Measurements from ENCODE around the gene LY6G5B.
"Not testable (repeated sequence)": the region's sequence is repeated elsewhere in the genome, so short reads cannot be mapped to it uniquely, and the experiment has no call there.

LY6G5B gene

DNA sequence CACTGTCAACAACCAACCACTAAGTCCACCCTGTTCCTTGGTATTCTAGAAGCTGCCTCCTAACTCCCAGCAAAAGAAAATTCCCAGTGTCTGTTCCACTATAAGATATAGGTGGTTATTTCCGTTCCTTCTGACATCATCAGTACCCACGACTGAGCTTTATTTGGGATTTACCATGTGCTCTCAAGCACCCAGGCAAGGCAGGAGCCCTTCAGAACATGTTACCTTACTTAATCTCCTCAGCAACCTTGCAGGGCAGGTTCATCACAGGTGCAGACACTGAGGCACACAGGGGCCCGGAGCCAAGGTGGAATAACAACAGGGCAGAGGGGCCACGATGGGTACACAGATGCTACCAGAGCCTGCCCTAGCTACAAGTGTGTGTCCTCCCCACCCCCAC lies 22.6 kb downstream of the LY6G5B start:
- DNase-seq: no peak

DNA sequence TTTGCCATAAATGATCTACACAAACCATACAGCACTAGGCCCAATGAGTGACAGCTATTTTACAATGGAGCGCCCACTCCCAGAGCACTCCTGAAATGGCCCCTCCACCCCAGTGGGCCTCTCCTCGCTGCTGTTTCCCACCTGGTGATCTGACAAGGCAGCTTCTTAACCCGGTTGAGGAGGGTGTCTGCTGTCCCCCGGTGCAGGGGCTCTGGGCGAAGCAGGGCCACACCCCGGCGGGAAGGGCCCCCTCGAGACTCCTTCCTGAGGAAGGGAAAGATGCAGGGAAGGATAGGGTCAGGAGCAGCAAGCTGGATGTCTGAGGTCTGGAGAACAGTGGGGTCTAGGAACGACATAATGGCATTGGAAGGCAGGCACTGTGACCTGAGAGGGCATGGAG lies 23.1 kb downstream of the LY6G5B start:
- DNase-seq: no peak

DNA sequence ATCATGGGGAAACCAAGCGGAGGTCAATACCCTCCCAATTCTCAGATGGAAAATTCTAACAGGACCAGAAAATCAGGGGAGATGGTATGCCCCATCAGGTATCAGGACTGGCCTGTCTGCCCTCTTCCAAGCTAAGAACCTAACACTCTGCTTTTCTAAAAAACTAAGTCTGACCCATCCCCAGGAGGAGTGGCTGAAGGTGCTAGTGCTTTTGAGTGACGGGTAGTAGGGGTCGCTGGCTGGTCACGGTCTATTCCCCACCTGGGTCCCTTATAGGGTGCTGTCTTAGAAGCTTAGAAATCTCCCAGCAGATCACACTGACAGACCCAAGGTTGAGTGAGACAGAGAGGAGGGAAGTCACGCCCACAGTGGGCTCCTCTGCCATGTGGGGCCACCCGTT lies 23.8 kb downstream of the LY6G5B start:
- DNase-seq: no peak

DNA sequence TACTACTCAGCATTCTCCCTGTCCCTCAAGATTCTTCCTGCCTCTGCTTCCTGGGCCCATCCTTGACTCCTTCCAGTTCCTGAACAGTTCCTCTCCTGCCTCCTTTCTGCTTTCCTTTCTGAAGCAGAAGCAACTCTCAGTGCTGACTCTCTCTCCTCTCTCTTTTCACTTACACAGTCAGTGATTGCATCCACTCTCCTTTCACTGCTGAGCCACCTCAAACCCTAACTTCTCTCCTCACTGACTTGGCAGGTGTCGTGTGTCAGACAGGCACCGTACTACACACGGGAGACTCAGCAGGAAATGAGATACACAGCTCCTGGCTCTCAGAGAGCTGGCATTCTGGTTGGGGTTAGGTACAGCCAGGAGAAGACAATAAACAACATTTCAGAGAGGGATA lies 27.8 kb downstream of the LY6G5B start:
- no peak for DNase-seq

DNA sequence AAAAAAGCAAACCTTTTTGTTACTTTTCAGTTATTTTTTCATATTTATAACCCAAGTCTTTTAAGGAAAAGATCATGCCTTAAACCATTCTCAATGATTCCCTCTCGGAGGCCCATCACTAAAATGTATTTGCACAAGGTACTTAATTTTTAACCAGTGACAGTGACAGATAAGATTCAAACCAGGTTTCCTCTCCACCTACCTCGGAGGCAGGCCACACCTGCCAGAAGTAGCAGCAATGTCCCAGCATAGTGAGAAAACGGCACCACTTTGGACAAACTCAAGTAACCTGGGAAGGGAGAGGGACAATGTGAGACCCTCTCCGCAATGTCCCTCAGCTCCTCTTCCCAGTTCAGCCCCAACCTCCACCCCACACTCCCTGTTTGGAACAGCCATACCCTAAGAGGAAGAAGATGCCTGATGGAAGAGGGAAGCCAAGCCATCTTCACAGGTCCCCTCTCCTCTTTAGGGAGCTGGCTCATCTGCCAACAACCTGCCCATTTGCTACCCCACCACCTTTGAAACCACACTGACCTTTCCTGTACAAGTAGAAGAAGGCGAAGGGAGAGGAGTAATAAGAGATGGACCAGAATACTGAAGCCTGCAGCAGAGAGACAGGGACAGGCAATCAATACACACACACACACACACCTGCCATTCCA lies 31.1 kb downstream of the LY6G5B start:
- DNase-seq: no peak

DNA sequence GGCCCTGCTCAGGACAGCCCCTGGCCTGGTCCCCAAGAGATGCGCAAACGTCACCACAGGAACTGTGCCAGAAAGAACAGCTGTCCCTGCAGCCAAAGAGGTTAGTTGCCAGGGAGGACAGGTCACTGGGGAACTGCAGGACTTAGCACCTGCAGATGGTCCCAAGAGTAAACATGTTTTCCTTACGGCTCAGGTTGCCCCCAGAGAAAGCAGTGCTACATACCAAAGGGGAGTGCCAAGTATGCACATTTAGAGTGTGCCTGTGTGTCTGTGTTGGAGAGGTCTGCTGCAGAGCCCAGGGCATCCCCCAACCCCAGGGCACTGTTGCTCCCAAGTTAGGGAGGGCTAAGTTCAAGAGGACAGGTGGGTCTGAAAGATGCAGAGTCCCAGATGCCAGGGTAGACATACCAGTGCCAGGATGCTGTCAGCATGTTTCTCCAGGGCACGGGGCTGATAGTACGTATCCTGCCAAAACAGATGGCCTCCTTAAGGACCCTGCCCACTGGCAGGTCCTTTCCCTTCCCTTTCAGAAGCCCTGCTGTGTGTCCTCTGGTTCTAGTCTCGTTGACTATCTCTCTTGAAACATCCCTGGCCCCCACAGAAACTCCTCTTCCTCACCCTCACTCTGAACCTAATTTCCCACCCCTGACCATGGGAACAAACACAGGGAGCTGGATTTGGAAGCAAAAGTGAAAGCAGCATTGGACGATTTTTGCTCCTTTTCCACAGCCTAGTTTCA lies 32.1 kb downstream of the LY6G5B start:
- DNase-seq: no peak

DNA sequence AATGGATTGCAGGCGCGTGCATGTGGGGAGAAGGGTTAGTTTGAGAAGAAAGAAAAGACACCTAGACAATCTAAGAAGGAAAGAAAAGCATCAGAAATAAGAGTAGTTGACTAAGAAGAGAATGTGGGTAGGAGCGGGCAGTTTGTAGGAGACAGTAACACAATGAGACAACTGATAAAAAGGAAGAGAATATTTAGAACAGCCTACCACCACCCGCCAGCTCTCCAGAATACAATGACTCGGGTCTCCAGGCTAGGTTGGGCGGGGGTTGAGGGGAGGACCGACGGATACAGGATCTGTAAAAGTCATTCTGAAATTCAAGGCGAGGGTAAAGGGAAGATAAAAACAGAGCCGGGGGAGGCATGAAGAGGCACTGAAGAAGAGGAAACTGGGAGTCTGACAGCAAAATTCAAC lies 32.6 kb downstream of the LY6G5B start:
- DNase-seq: no peak

DNA sequence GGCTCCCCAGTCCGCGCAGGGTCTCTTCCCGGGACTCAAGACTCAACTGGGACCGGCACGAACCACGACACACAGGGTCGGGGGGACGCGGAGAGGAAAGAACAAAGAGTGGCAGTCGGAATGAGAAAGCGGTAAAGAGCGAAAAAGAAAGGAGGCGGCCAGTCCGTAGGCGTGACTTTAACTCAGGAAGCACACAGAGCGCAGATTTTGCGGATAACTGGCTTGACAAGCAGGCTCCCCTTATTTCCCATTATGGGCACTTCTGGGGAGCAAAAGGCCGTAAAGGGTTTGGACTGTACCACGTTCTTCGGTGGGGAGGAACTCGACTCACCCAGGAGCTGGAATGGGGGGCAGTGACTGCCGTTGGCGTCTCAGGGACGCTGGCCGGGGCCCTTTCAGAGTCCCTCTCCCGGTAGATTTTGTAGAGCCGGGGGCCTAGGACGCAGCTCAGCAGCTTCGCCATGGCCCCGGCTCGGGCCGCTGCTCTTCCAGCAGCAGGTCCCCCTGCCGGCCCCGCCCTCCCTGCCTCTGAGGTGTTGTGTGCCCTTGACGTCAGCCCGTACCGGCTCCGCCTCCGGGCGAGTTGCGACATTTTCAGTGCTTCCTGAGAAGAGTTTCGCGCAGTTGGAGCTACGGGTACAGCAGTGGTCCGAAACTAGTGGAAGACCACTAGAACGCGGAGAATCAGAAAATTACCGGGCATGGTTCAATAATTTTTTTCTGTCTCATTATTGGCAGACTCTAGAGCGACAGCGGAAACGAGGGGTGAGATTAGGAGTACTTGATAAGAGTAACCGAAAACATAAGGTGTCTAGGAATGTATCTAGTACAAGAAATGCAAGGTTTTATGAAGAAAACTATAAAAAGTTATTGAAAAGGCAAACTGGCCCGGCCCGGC lies 33.3 kb downstream of the LY6G5B start, which contains the start of gene ABHD16A:
Gene ABHD16A, minus strand, starts transcription at position 506 of the 898 bp plus-strand sequence. Its CDS starts 43 bp downstream, at position 463.
- peak; percentile 98 for DNase-seq

DNA sequence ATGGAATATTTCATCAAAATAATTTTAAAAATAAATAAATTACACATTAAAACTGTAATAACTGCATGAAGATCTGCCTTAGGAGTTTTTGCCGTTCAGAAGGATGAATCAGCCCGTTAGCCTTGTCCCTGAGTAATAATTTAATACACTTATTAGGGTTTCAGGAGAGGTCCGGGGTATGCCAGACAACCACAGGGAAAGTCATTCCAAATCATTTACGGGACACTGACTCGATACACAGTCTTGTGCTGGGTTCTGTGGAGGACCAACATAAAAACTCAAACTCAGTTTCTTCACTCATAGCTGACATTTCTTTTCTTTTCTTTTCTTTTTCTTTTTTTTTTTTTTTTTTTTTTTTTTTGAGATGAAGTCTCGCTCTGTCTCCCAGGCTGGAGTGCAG lies 36.2 kb downstream of the LY6G5B start:
- no peak for DNase-seq

DNA sequence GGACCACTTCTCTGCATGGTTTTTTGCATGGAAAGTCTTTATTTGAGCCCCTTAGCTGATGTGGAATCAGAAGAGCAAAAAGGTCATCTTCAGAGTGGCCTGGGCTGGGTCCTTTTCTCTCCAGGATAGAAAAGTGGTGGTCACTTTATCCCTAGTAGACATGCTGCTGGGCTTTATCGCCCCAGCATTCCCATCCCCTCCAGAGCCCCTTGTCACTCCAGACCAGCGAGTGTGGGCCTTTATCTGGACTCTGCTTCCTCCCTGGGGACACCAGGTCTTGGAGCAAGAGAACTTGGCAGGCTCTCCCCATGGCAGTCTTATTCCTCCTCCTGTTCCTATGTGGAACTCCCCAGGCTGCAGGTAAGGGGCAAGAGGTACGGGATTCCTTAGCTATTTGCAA lies 36.8 kb downstream of the LY6G5B start, which contains the start of gene LY6G6F:
Gene LY6G6F, plus strand, starts transcription at position 268 of the 400 bp plus-strand sequence. Its CDS starts 41 bp downstream, at position 309.
- no peak for DNase-seq

DNA sequence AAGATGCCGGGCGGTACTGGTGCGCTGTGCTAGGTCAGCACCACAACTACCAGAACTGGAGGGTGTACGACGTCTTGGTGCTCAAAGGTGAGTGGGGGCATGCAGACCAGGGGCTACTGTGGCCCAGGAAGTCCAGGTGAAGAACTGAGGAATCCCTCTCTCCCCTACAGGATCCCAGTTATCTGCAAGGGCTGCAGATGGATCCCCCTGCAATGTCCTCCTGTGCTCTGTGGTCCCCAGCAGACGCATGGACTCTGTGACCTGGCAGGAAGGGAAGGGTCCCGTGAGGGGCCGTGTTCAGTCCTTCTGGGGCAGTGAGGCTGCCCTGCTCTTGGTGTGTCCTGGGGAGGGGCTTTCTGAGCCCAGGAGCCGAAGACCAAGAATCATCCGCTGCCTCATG lies 37.9 kb downstream of the LY6G5B start:
- DNase-seq: no peak

DNA sequence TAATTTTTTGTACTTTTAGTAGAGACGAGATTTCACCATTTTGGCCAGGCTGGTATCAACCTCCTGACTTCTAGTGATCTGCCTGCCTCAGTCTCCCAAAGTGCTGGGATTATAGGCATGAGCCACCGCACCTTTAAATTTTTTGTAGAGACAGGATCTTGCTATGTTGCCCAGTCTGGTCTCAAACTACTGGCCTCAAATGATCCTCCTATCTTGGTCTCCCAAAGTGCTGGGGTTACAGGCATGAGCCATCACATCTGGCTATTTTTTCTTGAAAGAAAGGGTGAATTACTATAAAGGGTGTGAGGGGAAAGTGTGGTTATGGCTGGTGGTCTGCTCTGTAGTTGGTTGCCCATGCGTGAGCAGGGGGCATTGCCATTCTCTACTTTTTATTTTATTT lies 38.4 kb downstream of the LY6G5B start:
- DNase-seq: no peak

DNA sequence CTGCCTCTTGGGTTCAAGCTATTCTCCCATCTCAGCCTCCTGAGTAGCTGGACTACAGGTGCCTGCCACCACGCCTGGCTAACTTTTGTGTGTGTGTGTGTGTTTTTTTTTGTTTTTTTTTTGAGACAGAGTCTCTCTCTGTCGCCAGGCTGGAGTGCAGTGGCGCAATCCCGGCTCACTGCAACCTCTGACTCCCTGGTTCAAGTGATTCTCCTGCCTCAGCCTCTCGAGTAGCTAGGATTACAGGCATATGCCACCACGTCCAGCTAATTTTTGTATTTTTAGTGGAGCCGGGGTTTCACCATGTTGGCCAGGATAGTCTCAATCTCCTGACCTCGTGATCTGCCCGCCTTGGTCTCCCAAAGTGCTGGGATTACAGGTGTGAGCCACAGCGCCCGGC lies 39.4 kb downstream of the LY6G5B start:
- DNase-seq: not testable (repeated sequence)

DNA sequence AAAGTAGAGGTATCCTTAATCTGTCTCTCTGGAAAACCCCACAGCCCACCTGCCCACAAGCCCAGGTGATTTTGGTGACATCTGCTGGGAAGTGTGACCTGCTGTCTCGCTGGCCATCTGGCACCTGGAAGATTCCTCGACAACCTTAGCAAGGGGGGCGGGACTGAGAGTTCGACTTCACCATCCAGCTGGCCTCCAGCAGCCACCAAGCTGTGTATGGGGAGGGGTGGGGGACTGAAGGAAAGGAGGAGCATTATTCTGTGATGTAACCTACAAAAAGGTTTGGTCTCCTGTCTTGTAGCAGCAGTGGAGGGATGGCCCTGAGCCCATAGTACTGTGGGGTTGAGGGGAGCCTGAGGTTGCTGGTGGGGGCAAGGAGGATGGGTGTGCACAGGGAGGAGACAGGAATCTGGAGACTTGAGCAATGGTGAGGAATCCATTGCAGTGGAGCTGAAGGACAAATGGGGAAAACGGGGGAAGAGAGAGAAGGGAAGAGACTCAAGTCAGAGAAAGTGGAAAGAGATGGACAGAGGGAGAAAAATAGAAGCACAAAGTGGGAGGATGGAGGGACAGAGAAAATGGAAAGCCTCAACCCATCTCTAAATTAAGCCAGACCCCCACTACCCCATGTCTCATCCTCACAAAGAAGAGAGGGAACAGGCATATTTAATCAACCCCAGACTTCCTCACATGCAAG lies 40.9 kb downstream of the LY6G5B start:
- DNase-seq: no peak

DNA sequence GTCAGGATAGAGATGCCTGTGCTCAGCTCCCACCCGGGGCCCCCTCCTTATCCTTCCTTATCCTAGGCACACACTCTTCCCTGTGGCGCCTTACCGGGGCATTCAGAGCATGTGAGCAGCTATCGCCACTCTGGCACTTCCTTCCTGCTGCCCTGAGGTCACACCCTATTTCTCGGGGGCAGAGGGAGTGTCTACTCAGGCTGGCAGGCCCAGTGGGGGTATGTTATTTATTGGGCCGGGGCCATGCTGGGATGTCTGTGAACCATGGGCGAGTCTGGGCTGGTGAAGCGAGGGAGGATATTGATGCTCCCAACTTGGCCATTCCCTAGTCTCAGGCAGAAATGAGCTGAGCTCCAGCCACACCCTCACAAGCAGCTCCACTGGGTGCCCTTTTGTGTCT lies 41.5 kb downstream of the LY6G5B start:
- DNase-seq: no peak

DNA sequence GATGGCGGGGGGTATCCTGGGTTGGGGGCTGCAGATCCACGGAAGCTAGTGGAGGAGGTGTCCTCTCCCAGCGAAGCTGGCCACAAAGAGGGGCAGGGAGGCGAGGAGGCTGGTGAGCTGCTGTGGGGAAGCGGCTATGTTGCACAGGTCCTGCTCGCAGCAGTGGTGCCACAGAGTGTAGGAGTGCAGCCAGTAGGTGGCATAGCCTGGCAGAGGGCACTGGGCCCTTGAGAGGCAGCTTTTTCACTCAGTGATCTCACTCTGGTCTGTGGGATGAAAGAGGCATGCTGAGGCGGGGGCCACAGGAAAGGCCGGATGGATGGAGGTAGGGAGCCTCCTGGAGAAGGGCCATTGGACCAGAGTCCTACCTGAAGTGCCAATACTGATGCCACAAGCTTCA lies 42.5 kb downstream of the LY6G5B start:
- DNase-seq: peak; percentile 31 to 33

DNA sequence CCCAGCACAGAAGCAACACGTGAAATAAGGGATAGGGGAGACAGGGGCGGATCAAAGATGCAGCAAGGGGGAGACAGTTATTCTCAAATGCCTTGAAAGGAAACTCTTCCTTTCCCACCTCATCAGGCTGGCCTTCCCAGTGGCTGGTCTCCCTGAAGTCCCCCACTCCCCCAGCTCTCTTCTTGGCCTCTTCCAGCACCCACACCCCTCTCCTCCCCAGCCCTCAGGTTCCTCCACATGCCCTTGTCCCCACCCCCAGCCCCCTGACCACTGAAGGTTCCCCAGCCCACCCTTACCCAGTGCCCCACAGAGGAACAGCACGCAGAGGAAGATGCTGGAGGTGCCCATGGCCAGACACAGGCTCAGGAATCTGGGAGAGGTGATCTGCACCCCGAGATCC lies 43.7 kb downstream of the LY6G5B start:
- no peak for DNase-seq

DNA sequence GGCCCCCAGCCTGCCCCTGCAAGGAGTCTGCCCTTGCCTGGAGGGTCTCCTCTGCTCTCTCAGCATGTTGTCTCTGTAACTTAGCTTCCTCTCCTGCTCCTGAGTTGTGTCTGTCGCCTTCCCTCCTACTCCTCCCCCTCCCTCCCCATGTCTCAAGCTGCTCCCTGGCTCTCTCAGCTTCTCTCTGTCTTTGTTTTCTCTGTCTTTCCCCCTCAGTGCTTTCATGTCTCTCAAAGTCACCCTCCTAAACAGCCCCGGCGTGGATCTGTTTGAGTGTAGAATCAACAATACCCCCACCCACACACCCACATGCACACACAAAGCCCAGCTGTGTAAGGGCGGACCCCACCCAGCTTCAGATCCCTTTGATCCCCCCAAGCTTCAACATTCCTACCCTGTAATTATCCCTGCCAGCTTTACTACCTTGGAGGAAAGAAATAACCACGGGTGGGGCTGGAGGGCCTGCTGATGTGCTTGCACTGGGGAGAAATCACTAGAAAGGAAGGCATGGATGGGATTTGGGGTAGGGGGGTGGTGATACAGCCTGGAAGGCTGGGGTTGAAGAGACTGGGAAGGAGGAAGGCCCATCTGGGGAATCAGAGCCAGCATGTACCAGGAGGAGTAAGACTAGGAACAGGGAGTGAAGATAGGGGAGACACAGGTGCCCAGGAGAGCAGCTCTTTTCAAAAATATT lies 44.4 kb downstream of the LY6G5B start:
- DNase-seq: no peak

DNA sequence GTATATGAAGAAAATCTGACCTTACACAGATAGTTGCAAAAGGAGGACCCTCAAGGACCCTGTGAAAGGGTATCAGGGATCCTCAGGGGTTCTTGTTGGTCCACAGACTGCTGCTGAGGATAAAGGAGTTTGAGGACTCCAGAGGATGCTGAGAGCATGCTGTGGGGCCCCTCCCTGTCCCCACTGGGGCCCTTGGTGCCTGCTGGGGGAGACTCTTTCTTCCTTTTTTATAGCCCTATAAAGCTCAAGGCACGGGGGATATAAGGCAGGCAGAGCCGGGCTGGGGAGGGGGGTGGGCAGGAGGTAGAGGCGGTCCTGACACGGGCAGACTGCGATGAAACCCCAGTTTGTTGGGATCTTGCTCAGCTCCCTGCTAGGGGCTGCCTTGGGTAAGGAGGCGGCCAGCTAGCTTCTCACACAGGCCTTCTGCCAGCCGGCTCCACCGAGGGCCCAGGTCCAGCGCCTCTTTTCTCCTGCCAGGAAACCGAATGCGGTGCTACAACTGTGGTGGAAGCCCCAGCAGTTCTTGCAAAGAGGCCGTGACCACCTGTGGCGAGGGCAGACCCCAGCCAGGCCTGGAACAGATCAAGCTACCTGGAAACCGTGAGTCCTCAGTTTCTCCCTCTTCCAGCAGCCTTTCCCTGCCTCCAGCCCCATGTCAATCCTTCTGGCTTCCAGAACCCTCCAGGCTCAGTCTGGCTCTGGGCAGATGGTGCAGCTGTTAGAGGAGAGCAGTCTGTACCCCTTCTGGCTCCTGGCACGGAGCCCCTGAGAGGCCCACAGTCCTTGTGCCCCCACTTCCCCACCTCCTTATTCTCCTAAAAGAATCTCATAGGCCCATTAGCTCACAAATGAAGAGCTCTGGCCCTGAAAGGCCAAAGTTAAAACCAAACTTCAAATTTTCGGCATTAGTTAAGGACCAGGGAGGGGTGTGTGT lies 45.5 kb downstream of the LY6G5B start, which contains the start of gene LY6G6D:
Gene LY6G6D, plus strand, starts transcription at position 327 of the 937 bp plus-strand sequence. Its CDS starts 8 bp downstream, at position 335.
- no peak for DNase-seq

DNA sequence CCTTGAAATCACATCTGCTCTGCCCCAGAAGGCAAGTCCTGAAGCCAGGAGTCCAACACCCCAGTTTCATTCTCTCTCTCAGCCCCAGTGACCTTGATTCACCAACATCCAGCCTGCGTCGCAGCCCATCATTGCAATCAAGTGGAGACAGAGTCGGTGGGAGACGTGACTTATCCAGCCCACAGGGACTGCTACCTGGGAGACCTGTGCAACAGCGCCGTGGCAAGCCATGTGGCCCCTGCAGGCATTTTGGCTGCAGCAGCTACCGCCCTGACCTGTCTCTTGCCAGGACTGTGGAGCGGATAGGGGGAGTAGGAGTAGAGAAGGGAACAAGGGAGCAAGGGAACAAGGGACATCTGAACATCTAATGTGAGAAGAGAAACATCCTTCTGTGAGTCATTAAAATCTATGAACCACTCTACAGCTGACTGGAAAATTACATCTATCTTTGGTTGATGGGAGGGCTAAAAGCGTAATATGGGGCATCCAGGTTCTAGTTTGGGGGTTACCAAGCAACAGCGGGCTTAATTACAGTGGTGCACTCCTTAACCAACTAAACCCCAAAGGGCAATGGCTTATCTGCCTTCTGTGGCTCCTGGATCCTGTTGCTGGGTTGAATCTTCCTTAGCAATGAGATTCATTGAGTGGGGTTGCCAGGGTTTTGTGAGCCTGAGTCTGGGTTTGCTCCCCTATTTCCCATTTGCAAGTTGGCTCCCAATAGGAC lies 47.9 kb downstream of the LY6G5B start:
- no peak for DNase-seq

Measured in CD4-positive, alpha-beta T cell treated with Interferon alpha-2 for 1 hour (primary cell).